ENCODE measurements around the gene SHPK. TPM values are rescaled to one million over a fixed set of nuclear protein-coding genes. Genes with fewer than 3 reads are reported as not detected.
A peak's percentile ranks its signal among the peaks of the same experiment; 100 is the strongest.

SHPK gene
- total and polyA plus RNA-seq, 9 of the 15 experiments (the other 6 are each of a cell fraction or from before 2014, with no cell fraction given) = 2.5 to 16.3 (median 11.8) TPM

- no TSS peak for BruUV-seq (replicated peaks)
- intact Hi-C loops (cut with micrococcal nuclease) = no loop called here
- TF ChIP-seq SMARCC2 (IDR thresholded peaks at IDR 0.05; ENCODE audit: low read depth) = no peak
Measured at GRCh38 chr17:3641014-3641413, 5.0 kb upstream of the SHPK start.

GRCh38 chr17:3639981-3640596, 4.0 kb upstream of the SHPK start:
- Histone ChIP-seq H2AFZ (ENCODE audit: low read depth, low read length) (peak overlapping the region; percentile 69), H4K20me1 (replicated peaks; ENCODE audit: control insufficient read depth, insufficient read depth, low read length) (no peaks in the 10 kb centered on the region), H3K79me2 (ENCODE audit: control insufficient read depth, insufficient read depth, low read length) (peaks cover 12% of the 10 kb centered on the region), H3K9me3 (replicated peaks; ENCODE audit: control insufficient read depth, insufficient read depth, low read depth, low read length) (no peaks in the 10 kb centered on the region), H3K27ac (ENCODE audit: extremely low read depth, low read depth, low read length) (peak overlapping the region; percentile 84), H3K36me3 (ENCODE audit: control insufficient read depth, insufficient read depth, low read length) (peaks cover 3% of the 10 kb centered on the region; the same call in 1 of the 3 replicates), H3K4me3 (no peak overlapping the region), H3K27me3 (ENCODE audit: control insufficient read depth in 2 of 2, insufficient read depth in 2 of 2, low read length in 2 of 2) (no peaks in the 10 kb centered on the region), H3K4me1 (replicated peaks in 1 of 2; ENCODE audit: control insufficient read depth in 2 of 2, insufficient read depth in 2 of 2, low read length in 2 of 2) (peaks cover 21 to 32% of the 10 kb centered on the region in 2 experiments), H3K9me1 (ENCODE audit: control insufficient read depth, insufficient read depth, low read length) (no peaks in the 10 kb centered on the region), H3K4me2 (ENCODE audit: insufficient read depth, low read length) (peak overlapping the region; percentile 61), H3K9ac (ENCODE audit: insufficient read depth in 1 of 2, low read depth in 2 of 2, low read length in 2 of 2) (peak overlapping the region; percentile 24 to 40; a peak in 3 of 4 replicates)
- DNase-seq (ENCODE audit: extremely low read depth in 1 of 4, low spot score in 3 of 4) (peak; percentile 57 to 84 (median 64)), FAIRE-seq (peak; percentile 92), ATAC-seq (peak; percentile 55)
- ChIA-PET CTCF (ENCODE audit: low intra/inter-chr PET ratio) (no interaction called here), POLR2A (interaction anchor here (0.6 to 1.3 kb wide), 8 partner anchors 9 to 900 kb away, joined by 3 to 5 read pairs (median 3); no protein-coding TSS in a partner anchor)
- BruUV-seq (replicated peaks) = TSS peak; percentile 48
- 1% methylated on average over 7 of the region's 7 CpGs for WGBS (ENCODE audit: insufficient coverage, low coverage, missing lambda C conversion rate)
- intact Hi-C loops (cut with micrococcal nuclease) (loop anchor here (5.0 kb wide), 1 partner anchor 38 kb away; no protein-coding TSS in a partner anchor), in situ Hi-C loops (cut with MboI) (no loop called here)
- peak; percentile 89 for TF ChIP-seq HDAC2 (IDR thresholded peaks at IDR 0.05)
- peak; percentile 85 for TF ChIP-seq TFAP4 (CRISPR knock-in tag; IDR thresholded peaks at IDR 0.05; ENCODE audit: borderline replicate concordance)
- TF ChIP-seq ZNF561 (CRISPR knock-in tag; conservative IDR thresholded peaks at IDR 0.05) = no peak
- TF ChIP-seq MNT (conservative IDR thresholded peaks at IDR 0.05) = peak; percentile 75 to 85
- TF ChIP-seq NR2C2 (CRISPR knock-in tag; IDR thresholded peaks at IDR 0.05) = no peak
- TF ChIP-seq NR2C2 (tag; IDR thresholded peaks at IDR 0.05) = peak; percentile 83
- no peak for TF ChIP-seq ZBED1 (IDR thresholded peaks at IDR 0.05)
- peak in 1 of 2 experiments; percentile 24; a peak in 1 of 4 replicates for TF ChIP-seq RAD21 (CRISPR knock-in tag; conservative IDR thresholded peaks at IDR 0.05 in 1 of 2, IDR thresholded peaks at IDR 0.05 in 1 of 2)
- TF ChIP-seq MYBL2 (IDR thresholded peaks at IDR 0.05; ENCODE audit: low read depth) = no peak
- no peak for TF ChIP-seq MYBL2 (CRISPR knock-in tag; IDR thresholded peaks at IDR 0.05; ENCODE audit: borderline replicate concordance)
- TF ChIP-seq NRF1 (conservative IDR thresholded peaks at IDR 0.05 in 1 of 2, IDR thresholded peaks at IDR 0.05 in 1 of 2) = peak; percentile 46 to 51; a peak in 3 of 4 replicates

More at GRCh38 chr17:3641014-3641413, 5.0 kb upstream of the SHPK start:
- Histone ChIP-seq H3K4me1 (replicated peaks in 1 of 2; ENCODE audit: control insufficient read depth in 2 of 2, insufficient read depth in 2 of 2, low read length in 2 of 2) (peaks cover 21 to 23% of the 10 kb centered on the region in 2 experiments), H3K9me1 (ENCODE audit: control insufficient read depth, insufficient read depth, low read length) (no peaks in the 10 kb centered on the region), H3K9ac (ENCODE audit: insufficient read depth in 1 of 2, low read depth in 2 of 2, low read length in 2 of 2) (peak overlapping the region; percentile 40 to 64; a peak in 2 of 4 replicates), H3K9me3 (replicated peaks; ENCODE audit: control insufficient read depth, insufficient read depth, low read depth, low read length) (no peaks in the 10 kb centered on the region), H3K36me3 (ENCODE audit: control insufficient read depth, insufficient read depth, low read length) (peaks cover 3% of the 10 kb centered on the region; the same call in 1 of the 3 replicates), H3K4me3 (no peak overlapping the region), H2AFZ (ENCODE audit: low read depth, low read length) (no peak overlapping the region), H3K4me2 (ENCODE audit: insufficient read depth, low read length) (no peak overlapping the region), H3K27me3 (ENCODE audit: control insufficient read depth in 2 of 2, insufficient read depth in 2 of 2, low read length in 2 of 2) (no peaks in the 10 kb centered on the region), H4K20me1 (replicated peaks; ENCODE audit: control insufficient read depth, insufficient read depth, low read length) (no peaks in the 10 kb centered on the region), H3K79me2 (ENCODE audit: control insufficient read depth, insufficient read depth, low read length) (peaks cover 4% of the 10 kb centered on the region; the same call in 2 of the 3 replicates), H3K27ac (ENCODE audit: extremely low read depth, low read depth, low read length) (peak overlapping the region; percentile 84; the same call in 2 of the 3 replicates)
- ATAC-seq (no peak), FAIRE-seq (no peak), DNase-seq (ENCODE audit: extremely low read depth in 1 of 4, low spot score in 3 of 4) (no peak)
- ChIA-PET CTCF (ENCODE audit: low intra/inter-chr PET ratio) (no interaction called here), POLR2A (interaction anchor here (1.0 to 1.2 kb wide), 3 partner anchors 14 to 26 kb away, joined by 3 to 5 read pairs (median 4); no protein-coding TSS in a partner anchor)
- 74% methylated on average over 3 of the region's 3 CpGs for WGBS (ENCODE audit: insufficient coverage, low coverage, missing lambda C conversion rate)
- in situ Hi-C loops (cut with MboI) = no loop called here

Data from K562 (cell line).